ENCODE measurements around the gene PPP1R3A.
"Not testable (repeated sequence)": the region's sequence is repeated elsewhere in the genome, so short reads cannot be mapped to it uniquely, and the experiment has no call there.

Gene PPP1R3A

GRCh38 chr7:113918946-113919345, at the start of gene PPP1R3A:
Gene PPP1R3A (minus strand): TSS chr7:113919009. CDS start chr7:113918996, 13 bp downstream.
- no peak for DNase-seq (ENCODE audit: low spot score)

GRCh38 chr7:113963356-113963755, 44.5 kb upstream of the PPP1R3A start:
- DNase-seq (ENCODE audit: low spot score): no peak

GRCh38 chr7:113959910-113960309, 41.1 kb upstream of the PPP1R3A start:
- no peak for DNase-seq (ENCODE audit: low spot score)

DNA sequence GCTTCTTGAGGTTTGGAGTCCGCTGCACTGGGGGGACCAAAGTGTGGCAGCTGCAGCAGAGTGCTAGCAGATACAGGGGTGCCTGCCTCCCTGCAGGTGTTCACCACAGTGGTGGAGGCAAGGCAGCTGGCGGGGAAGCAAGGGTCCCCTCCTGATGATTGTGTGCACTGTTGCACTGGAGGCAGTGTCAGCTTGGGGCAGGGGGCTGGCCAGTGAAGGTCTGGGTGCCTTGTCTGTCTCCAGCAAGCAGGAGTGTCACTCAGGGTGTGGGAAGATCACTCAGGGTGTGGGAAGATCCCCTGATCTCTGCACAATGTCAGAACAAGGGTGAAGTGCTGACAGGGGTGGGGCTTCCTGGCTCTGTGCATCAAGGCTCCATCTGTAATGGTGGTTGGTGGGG, 36.3 kb upstream of the PPP1R3A start:
- no peak for DNase-seq (ENCODE audit: low spot score)

- no peak for DNase-seq (ENCODE audit: low spot score)
These were observed 34.7 kb upstream of the PPP1R3A start for GRCh38 chr7:113953553-113953952.

DNA sequence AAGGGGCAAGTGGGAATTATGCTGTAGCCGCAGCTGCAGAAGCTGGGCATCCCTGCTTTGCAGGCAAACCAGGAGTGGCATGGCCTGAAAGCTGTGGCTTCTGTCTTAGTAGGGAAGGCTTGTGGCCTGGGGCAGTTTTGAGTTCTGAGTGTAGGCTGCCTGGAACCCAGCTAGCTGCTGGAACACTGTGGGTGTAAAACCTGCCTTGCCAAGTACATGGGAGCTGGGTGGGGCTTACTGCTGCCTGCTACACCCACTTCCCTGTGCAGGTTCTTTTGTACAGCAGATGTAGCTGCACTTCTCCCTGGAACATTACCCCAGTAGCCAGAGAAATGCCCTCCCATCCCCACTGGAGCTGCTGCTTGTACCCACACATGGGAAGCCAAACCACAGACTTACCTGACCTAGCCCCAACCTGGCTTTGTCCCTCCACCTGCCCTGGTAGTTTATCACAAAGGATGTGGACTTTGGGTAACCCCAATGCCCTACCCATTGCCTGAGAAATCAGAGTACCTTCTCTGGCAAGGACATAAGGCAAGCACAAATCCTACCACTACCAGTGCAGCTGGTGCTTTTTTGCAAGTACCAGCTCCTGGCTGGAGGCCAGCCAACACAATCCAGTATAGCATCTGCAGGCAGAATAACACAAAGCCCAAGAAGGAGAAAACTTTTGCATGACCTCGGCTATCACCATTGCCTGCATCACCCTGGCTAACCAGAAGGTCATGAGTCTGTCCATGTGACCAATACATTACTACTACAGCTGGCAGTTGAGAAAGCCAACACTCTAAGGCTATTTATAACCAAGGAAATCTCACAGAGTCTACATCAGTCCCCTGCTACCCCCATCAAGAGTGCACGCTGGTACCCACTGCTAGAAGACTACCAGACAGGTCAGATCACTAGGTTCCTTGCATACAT, 26.5 kb upstream of the PPP1R3A start:
- DNase-seq (ENCODE audit: low spot score): no peak

DNA sequence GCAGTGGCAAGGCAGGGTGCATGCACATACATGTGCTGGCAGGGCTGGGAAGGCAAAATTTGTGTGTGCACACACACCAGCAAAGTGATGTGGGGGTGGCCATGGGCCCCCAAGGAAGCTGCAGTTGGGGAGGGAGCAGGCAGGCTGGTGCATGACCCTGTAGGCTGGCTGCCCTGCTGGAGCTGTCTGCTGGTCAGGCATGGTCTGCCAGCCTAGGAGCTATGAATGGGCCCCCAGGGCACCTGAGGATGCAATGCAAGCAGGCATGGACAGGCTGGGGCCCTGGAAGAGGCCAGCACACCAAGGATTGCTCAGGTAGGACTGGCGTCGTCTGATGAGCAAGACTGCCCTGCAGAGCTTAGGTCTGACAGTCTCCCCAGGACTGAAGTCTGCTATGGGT, 18.2 kb upstream of the PPP1R3A start:
- no peak for DNase-seq (ENCODE audit: low spot score)

DNA sequence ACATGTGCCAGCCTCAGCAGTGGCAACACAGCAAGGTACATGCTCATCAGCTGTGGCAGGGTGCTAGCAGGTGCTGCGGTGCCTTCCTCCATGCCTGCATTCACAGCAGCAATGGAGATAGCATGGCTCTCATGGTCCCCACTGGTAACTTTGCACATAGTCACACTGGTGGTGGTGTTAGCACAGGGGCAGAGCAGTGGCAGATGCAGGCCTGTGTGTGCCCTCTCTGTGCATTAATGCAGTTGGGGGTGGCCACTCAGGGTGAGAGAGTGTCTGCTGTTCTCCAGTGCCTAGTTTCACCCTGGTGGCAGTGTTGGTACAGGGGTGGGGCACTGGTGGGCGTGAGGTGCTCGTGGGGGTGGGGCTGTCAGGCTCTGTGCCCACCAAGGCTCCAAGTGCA, 17.7 kb upstream of the PPP1R3A start:
- no peak for DNase-seq (ENCODE audit: low spot score)

- not testable (repeated sequence) for DNase-seq (ENCODE audit: low spot score)
These were observed 10.6 kb upstream of the PPP1R3A start for GRCh38 chr7:113929389-113929788.

DNA sequence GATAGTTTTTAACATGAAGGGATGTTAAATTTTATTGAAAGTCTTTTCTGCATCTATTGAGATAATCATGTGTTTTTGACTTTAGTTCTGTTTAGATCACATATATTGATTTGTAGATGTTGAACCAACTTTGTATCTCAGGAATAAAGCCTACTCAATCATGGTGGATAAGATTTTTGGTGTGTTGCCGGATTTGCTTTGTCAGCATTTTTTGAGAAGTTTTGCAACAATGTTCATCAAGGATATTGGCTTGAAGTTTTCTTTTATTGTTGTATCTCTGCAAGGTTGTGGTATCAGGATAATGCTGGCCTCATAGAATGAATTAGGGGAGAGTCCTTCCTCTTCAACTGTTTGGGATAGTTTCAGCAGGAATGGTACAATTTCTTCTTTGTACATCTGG, 9.3 kb upstream of the PPP1R3A start:
- DNase-seq (ENCODE audit: low spot score): no peak

GRCh38 chr7:113922049-113922448, 3.2 kb upstream of the PPP1R3A start:
- no peak for DNase-seq (ENCODE audit: low spot score)

DNA sequence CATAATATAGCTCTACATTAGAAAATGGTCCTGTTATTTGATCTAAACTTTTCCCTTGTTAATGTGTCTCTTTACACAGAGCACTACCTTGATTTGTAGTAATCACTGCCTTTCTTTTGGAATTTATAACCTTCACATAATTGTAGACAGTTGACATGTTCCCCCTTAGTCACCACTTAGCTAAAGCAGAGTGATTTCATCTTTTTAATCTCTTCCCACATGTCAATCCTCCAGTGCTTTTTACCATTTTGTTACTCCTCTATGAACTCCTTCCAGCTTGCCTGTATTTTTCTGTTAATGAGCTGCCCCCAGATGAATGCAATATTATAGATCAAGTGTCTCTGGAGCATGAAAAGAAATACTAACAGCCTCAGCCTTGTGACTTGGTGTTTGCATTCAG, 2.6 kb upstream of the PPP1R3A start:
- no peak for DNase-seq (ENCODE audit: low spot score)

DNA sequence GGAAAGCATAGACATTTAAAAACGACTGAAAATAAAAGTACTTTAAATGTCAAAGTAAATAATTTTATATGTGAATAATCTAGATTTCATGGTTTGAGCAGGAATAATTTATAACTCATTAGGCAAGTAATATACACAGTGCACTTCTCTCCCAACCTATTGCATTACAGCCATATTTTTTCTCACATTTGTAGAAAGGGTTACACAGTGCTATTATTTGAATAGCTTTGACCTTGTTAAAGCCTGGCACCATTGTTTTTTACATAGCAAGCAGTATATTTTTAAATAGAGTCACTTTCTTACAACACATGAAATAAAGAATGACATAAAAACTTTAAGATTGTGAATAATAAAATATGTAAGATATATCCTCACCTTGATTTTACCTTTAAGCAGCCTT, 969 bp downstream of the PPP1R3A start:
- no peak for DNase-seq (ENCODE audit: low spot score)

- no peak for DNase-seq (ENCODE audit: low spot score)
These were observed 2.9 kb downstream of the PPP1R3A start for GRCh38 chr7:113915956-113916355.

GRCh38 chr7:113912876-113913275, 5.9 kb downstream of the PPP1R3A start:
- no peak for DNase-seq (ENCODE audit: low spot score)

DNA sequence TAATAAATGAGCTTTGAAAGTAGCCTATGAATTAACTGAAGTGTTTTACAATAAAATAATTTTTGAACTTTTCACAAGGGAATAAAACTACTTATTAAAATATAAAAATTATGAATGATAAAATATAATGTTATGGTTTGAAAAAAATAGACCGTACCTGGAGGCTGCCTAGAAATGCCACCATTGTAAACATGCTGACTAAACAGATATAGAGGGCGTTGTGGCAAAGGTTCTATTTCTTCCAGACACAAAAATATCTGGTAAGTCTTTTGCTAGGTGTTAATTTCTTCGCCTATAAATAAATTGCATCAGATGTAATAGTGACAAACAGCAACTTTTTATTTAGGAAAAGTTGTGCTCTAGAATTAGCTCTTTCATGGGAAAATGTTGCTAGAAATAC, 11.2 kb downstream of the PPP1R3A start:
- no peak for DNase-seq (ENCODE audit: low spot score)

DNA sequence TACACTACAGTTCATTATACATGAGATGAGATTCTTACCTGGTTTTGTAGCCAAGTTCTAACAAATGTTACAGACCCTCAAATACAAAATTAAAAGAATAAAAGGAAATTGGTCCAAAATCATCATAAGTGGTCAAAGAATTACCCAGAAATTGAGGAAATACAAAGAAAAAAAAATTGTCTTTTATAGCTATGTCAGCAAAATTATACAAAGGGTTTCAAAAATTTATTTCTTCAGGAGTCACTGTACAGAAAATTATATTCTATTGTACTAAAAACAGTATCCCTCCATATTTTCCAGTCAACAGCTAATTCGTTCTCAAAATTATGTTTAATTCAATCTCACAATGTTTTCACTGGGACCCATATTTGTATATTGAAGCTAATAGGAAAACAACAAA, 14.3 kb downstream of the PPP1R3A start:
- DNase-seq (ENCODE audit: low spot score): no peak

GRCh38 chr7:113892818-113893217, 26.0 kb downstream of the PPP1R3A start:
- DNase-seq (ENCODE audit: low spot score): no peak

DNA sequence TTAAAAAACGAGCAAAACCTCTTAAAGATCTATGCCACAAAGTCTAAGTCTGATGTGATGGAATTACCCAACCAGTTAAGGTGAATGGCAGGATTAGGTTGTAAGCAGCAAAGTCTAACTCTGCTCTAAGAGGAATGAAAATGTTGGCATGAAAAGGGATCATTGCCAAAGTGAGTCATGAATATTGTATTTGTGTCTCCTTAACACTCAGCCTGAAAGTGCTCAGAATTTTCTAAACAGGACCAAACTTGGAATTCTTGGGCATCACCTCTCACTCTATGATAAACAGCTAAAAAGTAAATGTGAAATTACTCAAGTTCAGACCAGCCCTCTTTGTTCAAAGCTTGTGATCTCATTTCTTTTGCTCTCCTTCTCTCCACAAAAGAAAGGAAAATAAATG, 27.0 kb downstream of the PPP1R3A start:
- no peak for DNase-seq (ENCODE audit: low spot score)

GRCh38 chr7:113891031-113891350, 27.8 kb downstream of the PPP1R3A start:
- DNase-seq (ENCODE audit: low spot score): no peak

- no peak for DNase-seq (ENCODE audit: low spot score)
These were observed 28.3 kb downstream of the PPP1R3A start for GRCh38 chr7:113890331-113891030.

DNA sequence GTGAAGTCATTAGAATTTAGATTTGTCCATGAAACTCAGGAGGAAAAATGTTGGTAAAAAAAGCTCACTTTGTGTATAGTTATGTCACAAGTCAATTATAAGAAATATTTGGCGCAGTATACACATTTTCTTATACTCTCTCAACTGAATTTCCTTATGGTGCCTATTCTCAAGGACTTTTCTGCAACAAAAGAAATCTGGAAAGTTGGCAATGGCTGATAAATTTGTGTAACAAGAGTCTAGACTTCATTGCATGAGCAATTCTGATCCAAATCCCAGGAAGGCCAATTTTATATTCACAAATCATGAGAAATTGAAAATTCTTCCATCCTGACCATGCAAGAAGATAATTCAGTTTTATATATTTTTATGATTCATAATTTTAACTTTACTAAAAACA, 35.7 kb downstream of the PPP1R3A start:
- no peak for DNase-seq (ENCODE audit: low spot score)

GRCh38 chr7:113880559-113880958, 38.2 kb downstream of the PPP1R3A start:
- no peak for DNase-seq (ENCODE audit: low spot score)

Data from LoVo (cell line).